OCI-LY7 (cell line): ENCODE results near the gene HOXB8.

Experiments used
- CTCF ChIP-seq: fragments of 200-600 bp; sonication (generic); conservative IDR thresholded peaks from 2 replicates; pipeline ENCODE4 v1.5.1; 2014; ENCODE audit warnings: mild to moderate bottlenecking, antibody characterized with exemption, low read length, moderate library complexity, mixed read lengths
- EZH2phosphoT487 ChIP-seq: fragments of 200-600 bp; sonication (generic); IDR thresholded peaks from 2 replicates; pipeline ENCODE4 v1.6.1; 2018; ENCODE audit warnings: low read depth, borderline replicate concordance, mild to moderate bottlenecking, mixed run types, antibody characterized with exemption, low read length, moderate library complexity, mixed read lengths

- no peak for TF ChIP-seq CTCF
- no peak for TF ChIP-seq EZH2phosphoT487
Measured at GRCh38 chr17:48565925-48566710, 49.0 kb downstream of the HOXB8 start.
